ENCODE results near the gene MEX3A. TPM values are rescaled to one million over a fixed set of nuclear protein-coding genes. Genes with fewer than 3 reads are reported as not detected.

MEX3A gene
- total and polyA plus RNA-seq, 2 of the 8 experiments (the other 6 are each of a cell fraction or from before 2014, with no cell fraction given), result 34.1 to 52.4 TPM

DNA sequence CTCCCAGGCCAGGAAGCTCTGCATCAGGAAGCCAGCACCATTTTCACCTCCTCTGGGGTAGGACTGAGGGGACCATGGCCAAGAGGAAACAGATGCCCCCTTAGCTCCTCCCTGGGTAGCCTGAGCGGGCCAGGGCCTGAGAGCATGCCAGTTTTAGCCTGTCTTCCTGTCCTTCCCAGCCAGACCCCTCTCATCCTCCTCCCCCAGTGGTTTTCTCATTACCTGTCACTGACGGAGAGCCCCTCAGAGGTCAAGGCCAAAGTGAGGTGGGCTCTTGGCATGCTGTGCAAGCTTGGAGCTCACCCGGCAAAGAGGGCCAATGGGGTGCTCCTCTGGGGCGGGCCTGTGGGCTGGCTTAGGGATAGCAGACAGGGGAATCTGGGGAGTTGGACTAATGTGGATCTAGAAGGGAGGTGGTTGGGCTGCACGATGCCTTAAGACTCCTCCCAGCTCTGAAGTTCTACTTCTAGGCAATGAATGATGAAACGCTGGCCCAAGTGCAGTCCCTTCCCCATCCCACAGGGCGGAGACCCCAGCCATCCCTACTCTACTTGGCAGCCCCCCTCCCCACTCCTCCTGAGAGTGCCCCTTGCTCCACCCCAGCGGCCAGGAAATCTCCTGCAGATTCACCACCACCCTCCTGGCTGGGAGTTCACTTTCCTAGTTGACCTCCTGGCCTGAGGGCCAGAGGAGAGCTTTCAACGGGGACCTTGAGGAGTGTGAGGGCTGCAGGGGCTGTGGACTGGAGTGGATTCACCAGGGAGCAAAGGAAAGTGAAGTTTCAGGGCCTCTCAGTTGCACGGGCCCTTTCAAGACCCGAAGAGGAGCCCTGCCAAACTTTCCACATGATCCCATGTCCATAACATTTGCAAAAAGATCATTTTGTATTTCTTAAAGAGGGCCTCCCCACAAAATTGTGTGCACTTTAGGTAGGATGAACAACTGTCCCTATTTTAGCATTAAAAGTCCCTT, 22.9 kb upstream of the MEX3A start:
- H2BK20ac ChIP-seq (ENCODE audit: low read length), result peak overlapping the region; percentile 98
- H3K23me2 ChIP-seq (ENCODE audit: low read depth, low read length), result peaks cover 7% of the 10 kb centered on the region; the same call in 1 of the 2 replicates
- H3K9me3 ChIP-seq (ENCODE audit: insufficient read depth in 2 of 2, low read depth in 1 of 2, low read length in 1 of 2), result no peaks in the 10 kb centered on the region
- WGBS, 2 experiments (ENCODE audit: extremely low coverage in 1 of 2, insufficient coverage in 1 of 2, insufficient read length in 1 of 2, insufficient replicate concordance in 2 of 2, low coverage in 1 of 2, low lambda C conversion rate in 2 of 2, missing lambda C conversion rate in 1 of 2), result 47% methylated on average over 11 of the region's 11 CpGs; no CpG with 5 or more reads in 1 of the 2 experiments
- no peaks in the 10 kb centered on the region; a peak in 1 of 7 replicates for H3K27me3 ChIP-seq (replicated peaks in 1 of 4; ENCODE audit: control insufficient read depth in 3 of 4, extremely low read depth in 1 of 4, insufficient read depth in 3 of 4, low read length in 3 of 4)
- no peak overlapping the region for H3K4ac ChIP-seq (replicated peaks; ENCODE audit: insufficient read length, low read depth, low read length)
- H3K9ac ChIP-seq (replicated peaks in 1 of 4; ENCODE audit: extremely low read depth in 1 of 4, low read depth in 3 of 4, low read length in 3 of 4), result peak overlapping the region in 3 of 4 experiments; percentile 47 to 70 (median 51); a peak in 3 of 7 replicates
- peak overlapping the region; percentile 82; the same call in 1 of the 2 replicates for H4K8ac ChIP-seq (ENCODE audit: extremely low read depth, insufficient read depth, low read length)
- peak overlapping the region; percentile 98 for H2BK5ac ChIP-seq (ENCODE audit: low read depth, low read length)
- peak overlapping the region; percentile 94; the same call in 1 of the 2 replicates for H2BK15ac ChIP-seq (ENCODE audit: low read length)
- H3K36me3 ChIP-seq (ENCODE audit: control insufficient read depth in 2 of 4, insufficient read depth in 4 of 4, low read length in 3 of 4), result no peaks in the 10 kb centered on the region
- peak overlapping the region; percentile 97 for H2BK12ac ChIP-seq (ENCODE audit: low read depth, low read length)
- H3K79me2 ChIP-seq (ENCODE audit: control insufficient read depth in 1 of 2, insufficient read depth in 2 of 2, low read length in 2 of 2), result no peaks in the 10 kb centered on the region
- no peak overlapping the region for H3K14ac ChIP-seq (ENCODE audit: insufficient read length)
- DNase-seq (ENCODE audit: low read depth in 1 of 2, low spot score in 2 of 2) (no peak), FAIRE-seq (no peak)
- H2BK120ac ChIP-seq (replicated peaks; ENCODE audit: low read depth, low read length), result peak overlapping the region; percentile 3
- CTCF ChIA-PET (ENCODE audit: partially characterized antibody), result interaction anchor here (0.6 to 29.5 kb wide), 7 partner anchors 9 to 119 kb away, joined by 3 to 1994 read pairs (median 9); partner anchors contain the start of genes LMNA and MEX3A
- H2AK5ac ChIP-seq (ENCODE audit: low read depth, low read length), result peak overlapping the region; percentile 99
- peak overlapping the region; percentile 80 for H3K27ac ChIP-seq (ENCODE audit: low read depth, low read length)
- H3K79me1 ChIP-seq (ENCODE audit: low read depth, low read length), result peaks cover 4% of the 10 kb centered on the region; the same call in 1 of the 2 replicates
- H4K91ac ChIP-seq (replicated peaks; ENCODE audit: insufficient read length, low read length), result peak overlapping the region; percentile 40
- H3K4me2 ChIP-seq (ENCODE audit: insufficient read depth in 1 of 2, low read depth in 2 of 2, low read length in 2 of 2), result peak overlapping the region; percentile 79 to 87
- H3K18ac ChIP-seq (ENCODE audit: extremely low read depth, low read length), result peak overlapping the region; percentile 80
- H2AFZ ChIP-seq (ENCODE audit: low read length), result no peak overlapping the region
- H3K4me1 ChIP-seq (replicated peaks in 1 of 4; ENCODE audit: control insufficient read depth in 3 of 4, insufficient read depth in 4 of 4, low read length in 3 of 4), result peaks cover 10 to 37% (median 32%) of the 10 kb centered on the region in 4 experiments
- peak overlapping the region in 3 of 4 experiments; percentile 40 to 61 (median 44); a peak in 6 of 8 replicates for H3K4me3 ChIP-seq (ENCODE audit: extremely low read depth in 1 of 4, insufficient read depth in 2 of 4, low read depth in 3 of 4, low read length in 4 of 4)
- POLR2A ChIA-PET (ENCODE audit: partially characterized antibody), result interaction anchor here (0.6 to 29.6 kb wide), 11 partner anchors 8 to 186 kb away, joined by 3 to 763 read pairs (median 4); partner anchors contain the start of genes LMNA, MEX3A and PMF1
- no peak overlapping the region for H3K56ac ChIP-seq (replicated peaks; ENCODE audit: insufficient read length, low read depth, low read length)
- no peak overlapping the region for H3K23ac ChIP-seq (ENCODE audit: insufficient read length)
- peaks cover 0 to 4% of the 10 kb centered on the region in 2 experiments for H4K20me1 ChIP-seq (replicated peaks in 1 of 2; ENCODE audit: control insufficient read depth in 1 of 2, insufficient read depth in 2 of 2, low read length in 2 of 2)
- no peak overlapping the region for H4K5ac ChIP-seq (ENCODE audit: insufficient read length, low read depth, low read length)
- TF ChIP-seq RAD21 (IDR thresholded peaks at IDR 0.05 in 1 of 2, conservative IDR thresholded peaks at IDR 0.05 in 1 of 2; ENCODE audit: low read depth in 2 of 2, low read length in 2 of 2) (peak; percentile 22 to 29; a peak in 3 of 4 replicates), SP4 (IDR thresholded peaks at IDR 0.05; ENCODE audit: low read length) (peak; percentile 12; the same call in 1 of the 2 replicates), POLR2AphosphoS5 (IDR thresholded peaks at IDR 0.05; ENCODE audit: low read depth, low read length) (no peak), EP300 (IDR thresholded peaks at IDR 0.05; ENCODE audit: borderline replicate concordance in 1 of 2, low read depth in 2 of 2, low read length in 2 of 2) (no peak), CREB1 (IDR thresholded peaks at IDR 0.05) (no peak), POLR2A (IDR thresholded peaks at IDR 0.05; ENCODE audit: control extremely low read depth in 1 of 2, low read depth in 2 of 2, low read length in 2 of 2) (peak in 1 of 2 experiments; percentile 52; a peak in 1 of 3 replicates), GABPA (IDR thresholded peaks at IDR 0.05; ENCODE audit: borderline replicate concordance, insufficient read depth, low read length) (no peak), SIN3A (conservative IDR thresholded peaks at IDR 0.05 in 1 of 2, IDR thresholded peaks at IDR 0.05 in 1 of 2; ENCODE audit: low read depth in 1 of 2, low read length in 2 of 2) (peak in 1 of 2 experiments; percentile 12; a peak in 1 of 4 replicates), EGR1 (IDR thresholded peaks at IDR 0.05; ENCODE audit: borderline replicate concordance, low read depth, low read length) (no peak)

Data from H1 (cell line).